Osteoblast (primary cell): ENCODE data around the gene TXNDC17. TPM values are rescaled to one million over a fixed set of nuclear protein-coding genes. Genes with fewer than 3 reads are reported as not detected.

Experiments used
- DNase-seq: peaks from one replicate; pipeline ENCODE4 v3.0.0; 2011; ENCODE audit warnings: low spot score, mixed read lengths; ENCODE audit not compliant: insufficient read length; ENCODE audit errors: missing footprints
- H2AFZ ChIP-seq: 2 replicates; pipeline ENCODE4 v1.6.0; 2011; ENCODE audit warnings: mild to moderate bottlenecking, low read length
- H3K27ac ChIP-seq: 2 replicates; pipeline ENCODE4 v1.5.1; 2011; ENCODE audit warnings: mild to moderate bottlenecking, low read depth, low read length, moderate library complexity
- H3K27me3 ChIP-seq: 2 replicates; pipeline ENCODE4 v1.6.0; 2012; ENCODE audit warnings: mild to moderate bottlenecking, control low read depth, inconsistent platforms, low read length, moderate library complexity; ENCODE audit not compliant: insufficient read depth
- H3K36me3 ChIP-seq: 2 replicates; pipeline ENCODE4 v1.5.1; 2011; ENCODE audit warnings: mild to moderate bottlenecking, low read length, control low read depth, moderate library complexity; ENCODE audit not compliant: insufficient read depth
- H3K4me1 ChIP-seq: 2 replicates; pipeline ENCODE4 v1.5.1; 2011; ENCODE audit warnings: mild to moderate bottlenecking, low read length, control low read depth, moderate library complexity; ENCODE audit not compliant: insufficient read depth
- H3K4me2 ChIP-seq: 2 replicates; pipeline ENCODE4 v1.6.0; 2011; ENCODE audit warnings: mild to moderate bottlenecking, low read length; ENCODE audit not compliant: insufficient read depth
- H3K4me3 ChIP-seq: fragments of 200-600 bp; sonication (generic); 3 replicates; pipeline ENCODE4 v1.5.1; 2012; ENCODE audit warnings: mild to moderate bottlenecking, low read length, inconsistent platforms; ENCODE audit not compliant: insufficient read depth
- H3K79me2 ChIP-seq: 2 replicates; pipeline ENCODE4 v1.6.0; 2012; ENCODE audit warnings: mild to moderate bottlenecking, low read length, control low read depth, inconsistent platforms; ENCODE audit not compliant: insufficient read depth
- H3K9me3 ChIP-seq: 2 replicates; pipeline ENCODE4 v1.5.1; 2011; ENCODE audit warnings: low read depth, low read length, control low read depth
- H4K20me1 ChIP-seq: 2 replicates; pipeline ENCODE4 v1.6.0; 2012; ENCODE audit warnings: mild to moderate bottlenecking, low read length, control low read depth; ENCODE audit not compliant: insufficient read depth
- total RNA-seq: library from RNA; depleted of rRNA; stranded (reverse); fragments of >200 nt; gene quantifications from 2 replicates; pipeline ENCODE4 v1.2.3, GENCODE V29; 2012
- TF ChIP-seq, protein P1 (sequence below): IDR thresholded peaks from 2 replicates; pipeline ENCODE4 v1.5.1; 2011; ENCODE audit warnings: mild to moderate bottlenecking, low read depth, low read length, moderate library complexity; ENCODE audit errors: extremely low read depth

Gene TXNDC17
- total RNA-seq, 1 donor, result 70.6 TPM

DNA sequence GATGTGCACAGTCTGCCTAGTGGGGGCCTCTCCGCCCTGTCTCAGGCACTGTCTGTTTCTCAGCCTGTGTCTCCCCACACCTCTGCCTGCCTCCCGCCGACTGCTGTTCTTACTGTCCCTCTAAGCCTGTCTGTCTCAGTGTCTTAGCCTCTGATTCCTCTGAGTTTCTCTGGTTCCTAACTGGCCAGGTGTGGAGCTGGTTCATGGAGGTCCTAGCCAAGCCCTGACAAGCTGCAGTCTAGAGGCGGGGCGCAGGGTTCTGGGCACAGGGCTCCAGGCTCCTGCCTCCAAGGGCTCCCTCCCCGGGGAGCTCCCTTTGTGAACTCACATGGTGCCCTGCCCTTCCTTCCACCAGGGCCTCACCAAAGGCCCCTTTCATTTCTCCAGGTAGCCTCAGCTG lies 30.1 kb downstream of the TXNDC17 start:
- Histone ChIP-seq H3K4me2 (no peak overlapping the region), H3K9me3 (no peaks in the 10 kb centered on the region), H3K4me3 (no peak overlapping the region), H3K27ac (no peak overlapping the region), H3K36me3 (no peaks in the 10 kb centered on the region), H3K4me1 (no peaks in the 10 kb centered on the region), H3K27me3 (peaks cover 26% of the 10 kb centered on the region), H4K20me1 (no peaks in the 10 kb centered on the region), H3K79me2 (no peaks in the 10 kb centered on the region), H2AFZ (no peak overlapping the region)
- TF ChIP-seq, protein P1, sequence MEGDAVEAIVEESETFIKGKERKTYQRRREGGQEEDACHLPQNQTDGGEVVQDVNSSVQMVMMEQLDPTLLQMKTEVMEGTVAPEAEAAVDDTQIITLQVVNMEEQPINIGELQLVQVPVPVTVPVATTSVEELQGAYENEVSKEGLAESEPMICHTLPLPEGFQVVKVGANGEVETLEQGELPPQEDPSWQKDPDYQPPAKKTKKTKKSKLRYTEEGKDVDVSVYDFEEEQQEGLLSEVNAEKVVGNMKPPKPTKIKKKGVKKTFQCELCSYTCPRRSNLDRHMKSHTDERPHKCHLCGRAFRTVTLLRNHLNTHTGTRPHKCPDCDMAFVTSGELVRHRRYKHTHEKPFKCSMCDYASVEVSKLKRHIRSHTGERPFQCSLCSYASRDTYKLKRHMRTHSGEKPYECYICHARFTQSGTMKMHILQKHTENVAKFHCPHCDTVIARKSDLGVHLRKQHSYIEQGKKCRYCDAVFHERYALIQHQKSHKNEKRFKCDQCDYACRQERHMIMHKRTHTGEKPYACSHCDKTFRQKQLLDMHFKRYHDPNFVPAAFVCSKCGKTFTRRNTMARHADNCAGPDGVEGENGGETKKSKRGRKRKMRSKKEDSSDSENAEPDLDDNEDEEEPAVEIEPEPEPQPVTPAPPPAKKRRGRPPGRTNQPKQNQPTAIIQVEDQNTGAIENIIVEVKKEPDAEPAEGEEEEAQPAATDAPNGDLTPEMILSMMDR, result no peak
- DNase-seq, result no peak

DNA sequence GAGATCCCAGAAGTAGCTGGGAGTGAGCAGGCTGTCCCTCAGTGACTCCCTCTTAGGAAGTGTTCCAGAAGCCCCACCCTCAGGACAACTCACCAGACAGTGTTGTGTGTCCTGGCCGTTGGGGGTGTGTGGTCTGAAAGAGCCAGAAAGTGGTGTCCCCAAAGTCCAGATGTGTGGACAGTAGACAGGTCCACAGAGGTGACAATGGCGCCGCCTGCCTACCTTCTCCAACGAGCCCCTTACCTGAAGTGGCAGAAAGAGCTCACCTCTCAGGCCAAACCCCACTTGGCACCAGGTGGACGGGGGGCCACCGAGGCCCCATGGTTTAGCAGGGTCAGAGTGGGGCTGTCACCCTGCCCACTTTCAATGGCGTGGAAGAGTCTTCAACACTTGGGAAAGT lies 30.6 kb downstream of the TXNDC17 start:
- H3K27ac ChIP-seq, result no peak overlapping the region
- H3K9me3 ChIP-seq, result no peaks in the 10 kb centered on the region
- H3K4me1 ChIP-seq, result no peaks in the 10 kb centered on the region
- no peaks in the 10 kb centered on the region for H3K79me2 ChIP-seq
- peaks cover 30% of the 10 kb centered on the region for H3K27me3 ChIP-seq
- TF ChIP-seq, protein P1, result no peak
- H3K4me3 ChIP-seq, result no peak overlapping the region
- DNase-seq, result no peak
- no peaks in the 10 kb centered on the region for H3K36me3 ChIP-seq
- no peaks in the 10 kb centered on the region for H4K20me1 ChIP-seq
- H3K4me2 ChIP-seq, result no peak overlapping the region
- no peak overlapping the region for H2AFZ ChIP-seq

GRCh38 chr17:6674586-6674985 lies 33.7 kb downstream of the TXNDC17 start:
- H3K36me3 ChIP-seq, result no peaks in the 10 kb centered on the region
- TF ChIP-seq, protein P1, result no peak
- H3K4me2 ChIP-seq, result no peak overlapping the region
- no peak overlapping the region for H2AFZ ChIP-seq
- H3K4me3 ChIP-seq, result no peak overlapping the region
- H3K27me3 ChIP-seq, result peaks cover 32% of the 10 kb centered on the region
- DNase-seq, result no peak
- peaks cover 2% of the 10 kb centered on the region for H4K20me1 ChIP-seq
- no peak overlapping the region for H3K27ac ChIP-seq
- peaks cover 4% of the 10 kb centered on the region for H3K4me1 ChIP-seq
- no peaks in the 10 kb centered on the region for H3K9me3 ChIP-seq
- H3K79me2 ChIP-seq, result no peaks in the 10 kb centered on the region

GRCh38 chr17:6675201-6675825 lies 34.5 kb downstream of the TXNDC17 start:
- TF ChIP-seq, protein P1, result no peak
- H3K36me3 ChIP-seq, result no peaks in the 10 kb centered on the region
- H3K4me3 ChIP-seq, result no peak overlapping the region
- no peak overlapping the region for H3K27ac ChIP-seq
- peaks cover 34% of the 10 kb centered on the region for H3K27me3 ChIP-seq
- H3K79me2 ChIP-seq, result no peaks in the 10 kb centered on the region
- no peak for DNase-seq
- H3K4me2 ChIP-seq, result no peak overlapping the region
- no peaks in the 10 kb centered on the region for H3K9me3 ChIP-seq
- H3K4me1 ChIP-seq, result peaks cover 4% of the 10 kb centered on the region
- peaks cover 2% of the 10 kb centered on the region for H4K20me1 ChIP-seq
- no peak overlapping the region for H2AFZ ChIP-seq
